Endothelial cell of umbilical vein (primary cell): ENCODE results near the gene TMIGD3.

Source experiments
- CTCF ChIP-seq, 2 donors: IDR thresholded peaks; 1 replicate in 1 of 2; 2 replicates in 1 of 2; pipeline ENCODE4 v1.5.1; 2011; ENCODE audit warnings: low read length in 2 of 2, mild to moderate bottlenecking in 2 of 2, moderate library complexity in 2 of 2, control low read depth in 1 of 2, inconsistent platforms in 1 of 2, low read depth in 1 of 2; ENCODE audit not compliant: insufficient read depth in 1 of 2; ENCODE audit errors: extremely low read depth in 1 of 2
- EZH2 ChIP-seq: IDR thresholded peaks from 2 replicates; pipeline ENCODE4 v1.6.1; 2012; ENCODE audit warnings: borderline replicate concordance, low read depth, mild to moderate bottlenecking, moderate library complexity, low read length, inconsistent platforms; ENCODE audit not compliant: severe bottlenecking
- FOS ChIP-seq: IDR thresholded peaks from 2 replicates; pipeline ENCODE4 v1.6.1; 2011; ENCODE audit warnings: mild to moderate bottlenecking, low read length, moderate library complexity, borderline replicate concordance; ENCODE audit not compliant: insufficient read depth
- GATA2 ChIP-seq: IDR thresholded peaks from 2 replicates; pipeline ENCODE4 v1.7.0; 2011; ENCODE audit warnings: low read depth, mild to moderate bottlenecking, moderate library complexity, mixed read lengths, low read length; ENCODE audit not compliant: insufficient read length, insufficient read depth
- JUN ChIP-seq: IDR thresholded peaks from 2 replicates; pipeline ENCODE4 v1.6.1; 2011; ENCODE audit warnings: borderline replicate concordance, low read depth; ENCODE audit not compliant: insufficient read length, insufficient read depth
- MAX ChIP-seq: IDR thresholded peaks from 2 replicates; pipeline ENCODE4 v1.6.1; 2011; ENCODE audit not compliant: insufficient read depth, insufficient read length
- MYC ChIP-seq: IDR thresholded peaks from one replicate; pipeline ENCODE4 v1.6.1; 2011; ENCODE audit warnings: mild to moderate bottlenecking, low read depth, low read length
- POLR2A ChIP-seq: IDR thresholded peaks from 2 replicates; pipeline ENCODE4 v1.6.1; 2012; ENCODE audit warnings: low read depth, mild to moderate bottlenecking, control low read depth, low read length

DNA sequence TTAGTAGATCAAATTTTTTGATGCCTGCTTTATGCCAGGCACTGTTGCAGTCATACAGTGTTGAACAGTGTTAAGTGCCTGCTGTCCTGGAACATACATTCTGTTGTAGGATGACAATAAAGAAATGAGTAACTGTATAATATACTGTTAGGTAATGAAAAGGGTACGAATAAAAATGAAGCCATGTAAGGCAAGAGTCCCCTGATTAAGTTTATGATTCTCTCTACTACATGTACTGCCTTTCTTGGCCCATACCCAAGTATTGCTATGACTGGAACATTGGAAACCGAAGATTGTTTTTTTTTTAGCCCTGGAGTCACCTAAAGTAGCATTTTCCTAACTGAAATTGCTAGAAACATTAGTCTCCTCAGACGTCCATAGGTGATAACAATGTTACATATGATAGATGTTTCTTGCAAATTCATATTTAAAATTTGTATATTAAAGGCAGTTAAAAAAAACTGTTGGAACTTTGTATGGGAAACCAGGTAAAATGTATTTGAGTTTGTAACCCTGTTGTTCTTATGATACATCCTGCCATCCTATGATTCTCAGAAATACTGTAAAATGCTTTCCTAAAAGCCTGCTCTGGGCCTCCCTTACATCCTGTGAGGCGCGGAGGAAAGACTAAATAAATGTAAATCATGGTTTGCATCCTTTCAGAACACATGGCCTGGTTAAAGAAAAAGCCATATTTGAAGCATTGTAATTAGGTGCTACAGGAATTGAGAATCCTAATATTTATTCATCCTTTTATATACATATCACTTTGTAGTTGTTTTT lies 48.4 kb downstream of the TMIGD3 start:
- TF ChIP-seq JUN (no peak), CTCF (IDR thresholded peaks at IDR 0.05; ENCODE audit: extremely low read depth in 1 of 2, insufficient read depth in 1 of 2, low read depth in 1 of 2, low read length in 2 of 2) (no peak), MYC (no peak), MAX (no peak), POLR2A (no peak), EZH2 (no peak), GATA2 (no peak), FOS (no peak)
